ENCODE measurements around the gene SLC14A1. TPM values are rescaled to one million over a fixed set of nuclear protein-coding genes. Genes with fewer than 3 reads are reported as not detected.

The SLC14A1 gene
- total and polyA plus RNA-seq, 2 of the 8 experiments (the other 6 are each of a cell fraction or from before 2014, with no cell fraction given) = 0.18 TPM; not detected in 1

GRCh38 chr18:45677276-45677807 lies 46.6 kb upstream of the SLC14A1 start (continued):
- TF ChIP-seq CHD7 (IDR thresholded peaks at IDR 0.05; ENCODE audit: insufficient replicate concordance, low read length) = no peak
- no peak for TF ChIP-seq RNF2 (IDR thresholded peaks at IDR 0.05; ENCODE audit: borderline replicate concordance, low read depth, low read length, missing control alignments, poor library complexity, severe bottlenecking)
- TF ChIP-seq SP4 (IDR thresholded peaks at IDR 0.05; ENCODE audit: low read length) = no peak
- no peak for TF ChIP-seq KDM5A (IDR thresholded peaks at IDR 0.05; ENCODE audit: low read length)
- no peak for TF ChIP-seq EGR1 (IDR thresholded peaks at IDR 0.05; ENCODE audit: borderline replicate concordance, low read depth, low read length)
- TF ChIP-seq E2F6 (IDR thresholded peaks at IDR 0.05) = no peak
- TF ChIP-seq BRCA1 (IDR thresholded peaks at IDR 0.05; ENCODE audit: low read depth, low read length) = no peak
- no peak for TF ChIP-seq ATF2 (IDR thresholded peaks at IDR 0.05; ENCODE audit: low read length)
